Right lobe of liver (tissue), 6 donors: ENCODE data around the gene KIF26A. TPM values are rescaled to one million over a fixed set of nuclear protein-coding genes. Genes with fewer than 3 reads are reported as not detected.
A peak's percentile ranks its signal among the peaks of the same experiment; 100 is the strongest.

Source experiments
- ATAC-seq, 4 donors: fragments of 200-7000 bp; cut with Tn5 transposase; one replicate each; pipeline ENCODE4 v1.9.1; 2020; ENCODE audit warnings: mild to moderate bottlenecking in 4 of 4, moderate library complexity in 4 of 4
- DNase-seq, 3 donors: peaks; one replicate each; pipeline ENCODE4 v3.0.0-alpha.2; 2020
- H3K27ac ChIP-seq, 3 donors: fragments of 200-600 bp; one replicate each; pipeline ENCODE4 v1.8.0; 2022
- H3K27me3 ChIP-seq, 2 donors: fragments of 200-600 bp; one replicate each; pipeline ENCODE4 v1.8.0; 2022
- H3K36me3 ChIP-seq, 4 donors: fragments of 200-600 bp; sonication (generic) in 1 of 4; one replicate each; pipeline versions ENCODE4 v1.5.1 to v1.8.0; 2017 to 2022; ENCODE audit warnings: control low read depth in 1 of 4
- H3K4me1 ChIP-seq, 4 donors: fragments of 200-600 bp; sonication (generic) in 1 of 4; one replicate each; pipeline versions ENCODE4 v1.5.1 to v1.8.0; 2017 to 2022; ENCODE audit warnings: control low read depth in 1 of 4
- H3K4me3 ChIP-seq, 3 donors: fragments of 200-600 bp; one replicate each; pipeline ENCODE4 v1.8.0; 2022
- H3K9me3 ChIP-seq, 4 donors: fragments of 200-600 bp; sonication (generic) in 1 of 4; one replicate each; pipeline versions ENCODE4 v1.5.1 to v1.8.0; 2017 to 2022; ENCODE audit warnings: control low read depth in 1 of 4
- POLR2A ChIP-seq: fragments of 450-650 bp; IDR thresholded peaks from one replicate; pipeline ENCODE4 v1.6.1; 2017; ENCODE audit warnings: antibody characterized with exemption, mild to moderate bottlenecking
- WGBS: methylation state at CpG from one replicate; pipeline ENCODE4 v1.1.6; 2018; ENCODE audit warnings: low coverage, low lambda C conversion rate; ENCODE audit not compliant: insufficient coverage; ENCODE audit errors: missing lambda C conversion rate; 5-methylcytosine and 5-hydroxymethylcytosine counted together
- intact Hi-C, 2 donors: fragments of 100-400 bp; cut with DNase I; formaldehyde crosslinking; loops; one replicate each; pipeline versions ENCODE4 v1.11.2 to v1.14.1; 2022
- total RNA-seq, 6 experiments: library from RNA; depleted of rRNA in 2 of 6; stranded (reverse); fragments of >200 nt in 2 of 6; fragmentation: NEBNext Ultra II Directional in 3 of 6; extraction: Animal tissue kit (Norgen Biotek cat#: 25700) in 3 of 6; gene quantifications; one replicate each; pipeline versions ENCODE4 v1.1.0 to v1.2.4, GENCODE V29; 2016 to 2023
- TF ChIP-seq, protein P1 (sequence below), 4 donors: fragments of 200-600 bp in 3 of 4; fragments of 450-650 bp in 1 of 4; IDR thresholded peaks; one replicate each; pipeline versions ENCODE4 v1.5.1 to v1.8.0; 2016 to 2022; ENCODE audit warnings: antibody characterized with exemption in 4 of 4, mild to moderate bottlenecking in 2 of 4
- donor health status: DM: no; HTN: yes; CAD: no.
- donor health status: DM: no; HTN: no; CAD: no.
- donor health status: DM: no; HTN: no; CAD: no.
- donor health status: DM: no; HTN: yes; CAD: no.
- donor health status: DM: no; HTN: yes; CAD: no.

KIF26A gene
- total RNA-seq, 6 experiments from 2014 or later: 0.79 to 1.5 (median 1.1) TPM

DNA sequence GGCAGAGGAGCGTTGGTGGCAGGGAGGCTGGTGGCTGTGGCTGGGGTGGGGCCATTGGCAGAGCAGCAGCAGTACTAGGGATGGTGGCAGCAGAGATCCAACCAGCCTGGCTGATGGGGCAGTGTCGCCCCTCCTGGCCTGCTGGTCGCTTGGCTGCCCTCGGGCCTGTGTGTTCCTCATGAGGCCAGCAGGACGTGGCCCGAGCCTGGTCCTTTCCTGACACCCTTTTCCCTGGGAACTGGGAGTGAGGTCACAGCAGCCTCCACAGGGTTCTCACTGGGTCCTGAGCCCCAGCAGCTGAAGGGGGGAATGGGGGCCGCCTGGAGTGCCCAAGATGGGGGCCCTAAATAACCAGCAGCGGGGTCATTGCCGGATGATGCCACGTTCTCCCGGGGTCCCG lies 46.1 kb downstream of the KIF26A start:
- DNase-seq (peak in 1 of 3 donors; percentile 41), ATAC-seq (peak; percentile 24 to 59 (median 50))
- H3K27me3 ChIP-seq: no peaks in the 10 kb centered on the region
- no CpG with 5 or more reads among the region's 12 CpGs for WGBS
- no peaks in the 10 kb centered on the region for H3K9me3 ChIP-seq
- peak overlapping the region in 2 of 3 donors; percentile 20 to 59 for H3K27ac ChIP-seq
- H3K4me1 ChIP-seq: no peaks in the 10 kb centered on the region
- TF ChIP-seq POLR2A: no peak
- TF ChIP-seq, protein P1, sequence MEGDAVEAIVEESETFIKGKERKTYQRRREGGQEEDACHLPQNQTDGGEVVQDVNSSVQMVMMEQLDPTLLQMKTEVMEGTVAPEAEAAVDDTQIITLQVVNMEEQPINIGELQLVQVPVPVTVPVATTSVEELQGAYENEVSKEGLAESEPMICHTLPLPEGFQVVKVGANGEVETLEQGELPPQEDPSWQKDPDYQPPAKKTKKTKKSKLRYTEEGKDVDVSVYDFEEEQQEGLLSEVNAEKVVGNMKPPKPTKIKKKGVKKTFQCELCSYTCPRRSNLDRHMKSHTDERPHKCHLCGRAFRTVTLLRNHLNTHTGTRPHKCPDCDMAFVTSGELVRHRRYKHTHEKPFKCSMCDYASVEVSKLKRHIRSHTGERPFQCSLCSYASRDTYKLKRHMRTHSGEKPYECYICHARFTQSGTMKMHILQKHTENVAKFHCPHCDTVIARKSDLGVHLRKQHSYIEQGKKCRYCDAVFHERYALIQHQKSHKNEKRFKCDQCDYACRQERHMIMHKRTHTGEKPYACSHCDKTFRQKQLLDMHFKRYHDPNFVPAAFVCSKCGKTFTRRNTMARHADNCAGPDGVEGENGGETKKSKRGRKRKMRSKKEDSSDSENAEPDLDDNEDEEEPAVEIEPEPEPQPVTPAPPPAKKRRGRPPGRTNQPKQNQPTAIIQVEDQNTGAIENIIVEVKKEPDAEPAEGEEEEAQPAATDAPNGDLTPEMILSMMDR (IDR thresholded peaks at IDR 0.05): no peak
- intact Hi-C loops: no loop called here
- H3K4me3 ChIP-seq: no peak overlapping the region
- H3K36me3 ChIP-seq: no peaks in the 10 kb centered on the region

DNA sequence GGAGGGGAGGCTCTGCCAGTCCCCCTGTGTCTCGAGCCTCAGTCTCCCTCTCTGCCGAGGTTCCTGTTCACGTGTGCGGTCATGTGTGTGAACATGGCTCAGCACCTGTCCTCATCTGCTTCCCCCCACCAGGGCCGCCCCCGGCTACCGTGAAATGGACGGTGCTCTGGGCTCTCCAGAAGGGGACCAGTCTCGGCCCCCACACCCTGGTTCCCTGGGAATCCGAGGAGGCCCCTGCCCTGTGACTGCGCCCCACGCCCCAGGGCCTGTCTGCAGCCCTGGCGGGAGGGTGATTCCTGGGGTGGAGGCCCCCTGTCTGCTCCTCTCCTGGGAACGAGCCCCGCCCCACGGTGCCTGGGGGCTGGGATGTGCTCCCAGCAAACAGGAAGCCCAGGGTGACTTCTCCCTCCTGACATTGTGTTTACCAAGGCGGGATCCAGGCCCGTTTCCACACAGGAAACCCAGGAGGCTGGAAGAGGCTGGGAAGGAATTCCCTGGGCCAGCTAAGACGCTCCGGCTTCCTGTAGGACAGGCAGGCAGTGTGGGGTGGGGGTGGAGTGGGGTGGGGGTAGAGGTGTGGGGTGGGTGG lies 46.6 kb downstream of the KIF26A start:
- DNase-seq: peak in 1 of 3 donors; percentile 65
- intact Hi-C loops: no loop called here
- 42% methylated on average over 9 of the region's 20 CpGs for WGBS
- Histone ChIP-seq H3K4me1 (no peaks in the 10 kb centered on the region), H3K27me3 (no peaks in the 10 kb centered on the region), H3K36me3 (no peaks in the 10 kb centered on the region), H3K4me3 (no peak overlapping the region), H3K9me3 (no peaks in the 10 kb centered on the region), H3K27ac (peak overlapping the region in 2 of 3 donors; percentile 20 to 59)
- TF ChIP-seq, protein P1 (IDR thresholded peaks at IDR 0.05): no peak
- no peak for TF ChIP-seq POLR2A
- ATAC-seq: peak; percentile 57 to 81 (median 62)

DNA sequence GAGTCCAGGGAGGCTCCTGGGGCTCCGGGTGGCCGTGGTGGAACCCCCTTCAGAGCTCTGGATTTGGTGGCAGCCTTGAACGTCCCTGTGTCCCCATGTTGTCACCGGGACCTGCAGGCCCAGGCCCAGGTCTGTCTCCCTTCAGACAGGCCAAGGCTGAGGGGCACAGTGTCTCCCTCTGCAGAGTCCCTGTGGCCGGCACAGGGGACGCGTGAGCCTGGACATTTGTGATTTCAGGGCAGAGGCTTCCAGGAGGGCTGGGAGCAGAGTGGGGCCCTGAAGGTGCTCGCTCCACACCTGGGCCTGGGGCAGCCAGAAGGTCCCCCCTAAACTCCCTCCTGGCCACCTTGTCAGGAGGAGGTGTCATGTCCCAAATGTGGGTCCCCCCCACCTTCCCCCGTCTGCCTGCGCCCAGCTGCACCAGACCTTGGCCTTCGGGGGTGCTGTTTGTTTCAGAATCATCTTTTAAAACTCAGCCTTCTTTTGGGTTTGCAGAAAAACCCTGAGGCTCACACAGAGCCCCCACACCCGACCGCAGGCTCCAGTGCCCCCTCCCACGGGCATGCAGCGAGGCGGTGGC lies 47.6 kb downstream of the KIF26A start:
- Histone ChIP-seq H3K9me3 (no peaks in the 10 kb centered on the region), H3K27me3 (no peaks in the 10 kb centered on the region), H3K36me3 (no peaks in the 10 kb centered on the region), H3K4me3 (no peak overlapping the region), H3K4me1 (no peaks in the 10 kb centered on the region), H3K27ac (no peak overlapping the region)
- no peak for ATAC-seq
- no peak for DNase-seq
- no peak for TF ChIP-seq POLR2A
- TF ChIP-seq, protein P1 (IDR thresholded peaks at IDR 0.05): no peak
- intact Hi-C loops: no loop called here
- 60% methylated on average over 5 of the region's 16 CpGs for WGBS

DNA sequence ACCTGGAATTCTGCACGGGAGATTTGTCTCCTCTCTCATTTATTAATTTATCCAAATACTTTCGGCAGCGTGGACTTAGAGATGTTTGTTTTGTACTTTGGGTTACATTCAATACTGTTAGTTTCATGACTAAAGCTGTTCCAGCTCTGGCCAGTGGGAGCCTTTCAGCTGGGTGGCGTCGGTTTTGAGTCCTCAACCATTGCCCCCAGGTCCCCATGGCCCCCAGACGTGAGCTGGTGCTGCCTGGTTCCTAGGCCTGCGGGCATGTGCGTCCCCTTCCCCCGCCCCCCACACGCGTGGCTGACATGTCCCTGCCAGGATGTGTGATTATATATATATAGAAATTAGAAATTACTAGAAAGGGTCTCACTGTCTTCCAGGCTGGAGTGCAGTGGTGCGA lies 48.2 kb downstream of the KIF26A start:
- DNase-seq (no peak), ATAC-seq (no peak)
- Histone ChIP-seq H3K27me3 (no peaks in the 10 kb centered on the region), H3K4me3 (no peak overlapping the region), H3K9me3 (no peaks in the 10 kb centered on the region), H3K4me1 (no peaks in the 10 kb centered on the region), H3K36me3 (no peaks in the 10 kb centered on the region), H3K27ac (no peak overlapping the region)
- TF ChIP-seq, protein P1 (IDR thresholded peaks at IDR 0.05): no peak
- no peak for TF ChIP-seq POLR2A
- intact Hi-C loops: no loop called here
- WGBS: 75% methylated on average over 9 of the region's 12 CpGs
